Esophagus muscularis mucosa (tissue), 4 donors: ENCODE results near the gene TENT4B. TPM values are rescaled to one million over a fixed set of nuclear protein-coding genes. Genes with fewer than 3 reads are reported as not detected.
"Not testable (repeated sequence)": the region's sequence is repeated elsewhere in the genome, so short reads cannot be mapped to it uniquely, and the experiment has no call there.

ENCODE experiments used
- DNase-seq: peaks from one replicate; pipeline ENCODE4 v3.0.0-alpha.2; 2017; ENCODE audit errors: extremely low spot score
- H3K27ac ChIP-seq, 4 donors: fragments of 200-600 bp; sonication (generic); replicated peaks in 1 of 4; 1 replicate in 3 of 4; 2 replicates in 1 of 4; pipeline ENCODE4 v1.5.1; 2016 to 2019; ENCODE audit warnings: mild to moderate bottlenecking in 1 of 4
- H3K27me3 ChIP-seq, 4 donors: fragments of 200-600 bp; sonication (generic); one replicate each; pipeline versions ENCODE4 v1.5.1 to v1.6.0; 2016 to 2019
- H3K36me3 ChIP-seq, 4 donors: fragments of 200-600 bp; sonication (generic); one replicate each; pipeline ENCODE4 v1.5.1; 2016 to 2019
- H3K4me1 ChIP-seq, 4 donors: fragments of 200-600 bp; sonication (generic); one replicate each; pipeline ENCODE4 v1.5.1; 2016 to 2019
- H3K4me3 ChIP-seq, 4 donors: fragments of 200-600 bp; sonication (generic); 1 replicate in 2 of 4; 2 replicates in 2 of 4; pipeline ENCODE4 v1.5.1; 2016 to 2019; ENCODE audit warnings: mild to moderate bottlenecking in 4 of 4, moderate library complexity in 1 of 4
- H3K9me3 ChIP-seq, 4 donors: fragments of 200-600 bp; sonication (generic); 1 replicate in 3 of 4; 2 replicates in 1 of 4; pipeline ENCODE4 v1.5.1; 2016 to 2019
- CTCF ChIP-seq, 3 experiments: fragments of 200-600 bp in 2 of 3; fragments of 450-650 bp in 1 of 3; sonication (generic) in 2 of 3; IDR thresholded peaks; one replicate each; pipeline ENCODE4 v1.5.1; 2017 to 2019; ENCODE audit warnings: antibody characterized with exemption in 3 of 3, mild to moderate bottlenecking in 2 of 3, moderate library complexity in 1 of 3
- EP300 ChIP-seq: sonication (generic); formaldehyde crosslinking; IDR thresholded peaks from one replicate; pipeline ENCODE4 v1.6.1; 2017; ENCODE audit warnings: antibody characterized with exemption
- POLR2A ChIP-seq: fragments of 450-650 bp; IDR thresholded peaks from one replicate; pipeline ENCODE4 v1.6.1; 2017; ENCODE audit warnings: antibody characterized with exemption, moderate library complexity, mild to moderate bottlenecking, low read depth
- POLR2AphosphoS5 ChIP-seq, 2 donors: sonication (generic); formaldehyde crosslinking; IDR thresholded peaks; one replicate each; pipeline ENCODE4 v1.6.1; 2017; ENCODE audit warnings: antibody characterized with exemption in 2 of 2
- WGBS: methylation state at CpG from one replicate; pipeline ENCODE4 v1.1.5; 2018; 5-methylcytosine and 5-hydroxymethylcytosine counted together
- intact Hi-C: fragments of 100-400 bp; cut with DNase I; formaldehyde crosslinking; loops from one replicate; pipeline ENCODE4 v1.15.1; 2023
- total RNA-seq, 4 donors: library from RNA; depleted of rRNA; stranded (reverse); fragments of >200 nt; gene quantifications; one replicate each; pipeline versions ENCODE4 v1.1.0 to v1.2.1, GENCODE V29; 2016

The TENT4B gene
- total RNA-seq, 4 donors from 2014 or later: 9.9 to 18.3 (median 16.7) TPM

GRCh38 chr16:50121721-50122445 is 31.2 kb upstream of the TENT4B start:
- H3K4me1 ChIP-seq: no peaks in the 10 kb centered on the region
- TF ChIP-seq POLR2A (no peak), POLR2AphosphoS5 (IDR thresholded peaks at IDR 0.05) (no peak), EP300 (no peak), CTCF (IDR thresholded peaks at IDR 0.05) (no peak)
- no peak for DNase-seq
- 71% methylated on average over 14 of the region's 14 CpGs for WGBS
- no peaks in the 10 kb centered on the region for H3K36me3 ChIP-seq
- no peak overlapping the region for H3K27ac ChIP-seq
- H3K4me3 ChIP-seq: no peak overlapping the region
- no peaks in the 10 kb centered on the region for H3K27me3 ChIP-seq
- intact Hi-C loops: no loop called here
- H3K9me3 ChIP-seq: no peaks in the 10 kb centered on the region

GRCh38 chr16:50123417-50123816 is 29.7 kb upstream of the TENT4B start:
- Histone ChIP-seq H3K36me3 (no peaks in the 10 kb centered on the region), H3K27me3 (no peaks in the 10 kb centered on the region), H3K27ac (no peak overlapping the region), H3K4me1 (no peaks in the 10 kb centered on the region), H3K4me3 (no peak overlapping the region), H3K9me3 (no peaks in the 10 kb centered on the region)
- 92% methylated on average over 1 of the region's 1 CpG for WGBS
- DNase-seq: no peak
- no peak for TF ChIP-seq POLR2A
- TF ChIP-seq CTCF (IDR thresholded peaks at IDR 0.05): no peak
- no peak for TF ChIP-seq POLR2AphosphoS5 (IDR thresholded peaks at IDR 0.05)
- TF ChIP-seq EP300: no peak
- intact Hi-C loops: no loop called here

GRCh38 chr16:50124769-50125168 is 28.3 kb upstream of the TENT4B start:
- H3K4me1 ChIP-seq: no peaks in the 10 kb centered on the region
- no peaks in the 10 kb centered on the region for H3K27me3 ChIP-seq
- DNase-seq: no peak
- 93% methylated on average over 2 of the region's 2 CpGs for WGBS
- H3K27ac ChIP-seq: no peak overlapping the region
- TF ChIP-seq EP300: no peak
- TF ChIP-seq POLR2AphosphoS5 (IDR thresholded peaks at IDR 0.05): no peak
- no peak for TF ChIP-seq CTCF (IDR thresholded peaks at IDR 0.05)
- no peak for TF ChIP-seq POLR2A
- intact Hi-C loops: no loop called here
- no peaks in the 10 kb centered on the region for H3K9me3 ChIP-seq
- no peaks in the 10 kb centered on the region for H3K36me3 ChIP-seq
- H3K4me3 ChIP-seq: no peak overlapping the region

GRCh38 chr16:50126183-50126582 is 26.9 kb upstream of the TENT4B start:
- no peak for TF ChIP-seq POLR2AphosphoS5 (IDR thresholded peaks at IDR 0.05)
- no peak for TF ChIP-seq POLR2A
- TF ChIP-seq CTCF (IDR thresholded peaks at IDR 0.05): no peak
- TF ChIP-seq EP300: no peak
- intact Hi-C loops: no loop called here
- no peak overlapping the region for H3K4me3 ChIP-seq
- H3K27me3 ChIP-seq: no peaks in the 10 kb centered on the region
- no peak overlapping the region for H3K27ac ChIP-seq
- H3K9me3 ChIP-seq: no peaks in the 10 kb centered on the region
- 94% methylated on average over 4 of the region's 4 CpGs for WGBS
- no peaks in the 10 kb centered on the region for H3K36me3 ChIP-seq
- DNase-seq: no peak
- no peaks in the 10 kb centered on the region for H3K4me1 ChIP-seq

- H3K27me3 ChIP-seq, H3K27ac ChIP-seq, H3K9me3 ChIP-seq, H3K4me3 ChIP-seq, H3K4me1 ChIP-seq, DNase-seq, intact Hi-C loops, H3K36me3 ChIP-seq: not testable (repeated sequence)
- 96% methylated on average over 7 of the region's 7 CpGs for WGBS
Observed at GRCh38 chr16:50132571-50132970, 20.5 kb upstream of the TENT4B start.
